H9 (cell line): ENCODE data around the gene RANBP3. TPM values are rescaled to one million over a fixed set of nuclear protein-coding genes. Genes with fewer than 3 reads are reported as not detected.

Experiments
- DNase-seq: peaks from one replicate; pipeline ENCODE4 v3.0.0-alpha.2; 2017
- H2AFZ ChIP-seq: one replicate; pipeline ENCODE4 v1.6.1; 2013; ENCODE audit warnings: mild to moderate bottlenecking, low read length, control low read depth, moderate library complexity
- H2AK5ac ChIP-seq: 2 replicates; pipeline ENCODE4 v1.6.1; 2013; ENCODE audit warnings: low read length, control low read depth, mixed read lengths; ENCODE audit not compliant: insufficient read length
- H2BK120ac ChIP-seq: one replicate; pipeline ENCODE4 v1.6.1; 2013; ENCODE audit warnings: low read depth, mild to moderate bottlenecking, low read length, control low read depth, inconsistent platforms; ENCODE audit not compliant: poor library complexity, severe bottlenecking
- H2BK12ac ChIP-seq: 2 replicates; pipeline ENCODE4 v1.6.1; 2013; ENCODE audit warnings: low read length, control low read depth, mixed read lengths, low read depth; ENCODE audit not compliant: insufficient read length
- H2BK15ac ChIP-seq: 2 replicates; pipeline ENCODE4 v1.6.1; 2013; ENCODE audit warnings: low read depth, low read length, control low read depth
- H2BK20ac ChIP-seq: one replicate; pipeline ENCODE4 v1.6.1; 2013; ENCODE audit warnings: low read depth, mild to moderate bottlenecking, low read length, control low read depth, inconsistent platforms; ENCODE audit not compliant: poor library complexity, severe bottlenecking
- H2BK5ac ChIP-seq: 2 replicates; pipeline ENCODE4 v1.6.1; 2013; ENCODE audit warnings: low read length, control low read depth, mixed read lengths; ENCODE audit not compliant: insufficient read length
- H3K14ac ChIP-seq: 2 replicates; pipeline ENCODE4 v1.6.1; 2013; ENCODE audit warnings: low read length, control low read depth; ENCODE audit not compliant: insufficient read depth
- H3K18ac ChIP-seq: 2 replicates; pipeline ENCODE4 v1.6.1; 2013; ENCODE audit warnings: low read depth, mild to moderate bottlenecking, mixed read lengths, low read length, control low read depth; ENCODE audit not compliant: insufficient read length
- H3K23ac ChIP-seq: 2 replicates; pipeline ENCODE4 v1.6.1; 2013; ENCODE audit warnings: low read length, control low read depth, mixed read lengths, low read depth; ENCODE audit not compliant: insufficient read length
- H3K23me2 ChIP-seq: 2 replicates; pipeline ENCODE4 v1.6.1; 2013; ENCODE audit warnings: low read depth, mild to moderate bottlenecking, mixed read lengths, low read length, control low read depth; ENCODE audit not compliant: insufficient read length, poor library complexity, severe bottlenecking
- H3K27ac ChIP-seq: 2 replicates; pipeline ENCODE4 v1.5.1; 2013; ENCODE audit warnings: low read length, control low read depth, mixed read lengths, low read depth; ENCODE audit not compliant: insufficient read length
- H3K27me3 ChIP-seq: 2 replicates; pipeline ENCODE4 v1.6.1; 2013; ENCODE audit warnings: low read length, control low read depth, inconsistent platforms; ENCODE audit not compliant: insufficient read depth
- H3K4ac ChIP-seq: 2 replicates; pipeline ENCODE4 v1.6.1; 2013; ENCODE audit warnings: low read depth, mild to moderate bottlenecking, control low read depth, inconsistent platforms, low read length, moderate library complexity
- H3K4me1 ChIP-seq: 2 replicates; pipeline ENCODE4 v1.6.1; 2013; ENCODE audit warnings: low read length, control low read depth, inconsistent platforms; ENCODE audit not compliant: insufficient read depth
- H3K4me2 ChIP-seq: 2 replicates; pipeline ENCODE4 v1.6.1; 2013; ENCODE audit warnings: low read length, control low read depth, mixed read lengths; ENCODE audit not compliant: insufficient read length, insufficient read depth
- H3K56ac ChIP-seq: 2 replicates; pipeline ENCODE4 v1.6.1; 2013; ENCODE audit warnings: low read depth, mild to moderate bottlenecking, mixed read lengths, low read length, control low read depth; ENCODE audit not compliant: insufficient read length
- H3K79me1 ChIP-seq: 2 replicates; pipeline ENCODE4 v1.6.1; 2013; ENCODE audit warnings: low read depth, mild to moderate bottlenecking, moderate library complexity, low read length, control low read depth, inconsistent platforms; ENCODE audit not compliant: insufficient read depth, poor library complexity, severe bottlenecking
- H3K79me2 ChIP-seq: 2 replicates; pipeline ENCODE4 v1.6.1; 2013; ENCODE audit warnings: low read length, control low read depth, inconsistent platforms; ENCODE audit not compliant: insufficient read depth
- H3K9ac ChIP-seq: 2 replicates; pipeline ENCODE4 v1.6.1; 2013; ENCODE audit warnings: low read length, control low read depth, mixed read lengths; ENCODE audit not compliant: insufficient read length; ENCODE audit errors: extremely low read depth
- H3K9me3 ChIP-seq: one replicate; pipeline ENCODE4 v1.6.1; 2013; ENCODE audit warnings: low read depth, low read length, inconsistent platforms; ENCODE audit not compliant: control insufficient read depth
- H3T11ph ChIP-seq: one replicate; pipeline ENCODE4 v1.6.1; 2013; ENCODE audit warnings: mild to moderate bottlenecking, low read length, control low read depth, inconsistent platforms
- H4K20me1 ChIP-seq: one replicate; pipeline ENCODE4 v1.6.1; 2013; ENCODE audit not compliant: control insufficient read depth, insufficient read length, insufficient read depth
- H4K5ac ChIP-seq: 2 replicates; pipeline ENCODE4 v1.6.1; 2013; ENCODE audit warnings: low read depth, mild to moderate bottlenecking, mixed read lengths, low read length, control low read depth; ENCODE audit not compliant: insufficient read length
- H4K8ac ChIP-seq: replicated peaks from 2 replicates; pipeline ENCODE4 v1.6.1; 2013; ENCODE audit warnings: low read length, control low read depth, mixed read lengths, low read depth; ENCODE audit not compliant: insufficient read length
- H4K91ac ChIP-seq: 2 replicates; pipeline ENCODE4 v1.6.1; 2013; ENCODE audit warnings: low read depth, mild to moderate bottlenecking, moderate library complexity, mixed read lengths, low read length, control low read depth; ENCODE audit not compliant: insufficient read length
- H3K27ac Mint-ChIP-seq, 3 experiments: 2 replicates in 2 of 3; 3 replicates in 1 of 3; pipeline ENCODE4 v1.8.0; 2020 to 2021; ENCODE audit warnings: mixed read lengths in 3 of 3, mild to moderate bottlenecking in 1 of 3, moderate library complexity in 1 of 3
- H3K27me3 Mint-ChIP-seq: 2 replicates; pipeline ENCODE4 v1.8.0; 2021; ENCODE audit warnings: low read depth, mild to moderate bottlenecking, moderate library complexity, mixed read lengths
- H3K36me3 Mint-ChIP-seq, 3 experiments: 2 replicates in 2 of 3; 3 replicates in 1 of 3; pipeline ENCODE4 v1.8.0; 2020 to 2021; ENCODE audit warnings: low read depth in 3 of 3, mixed read lengths in 3 of 3; ENCODE audit not compliant: insufficient read depth in 1 of 3
- H3K4me1 Mint-ChIP-seq, 2 experiments: 2 replicates each; pipeline ENCODE4 v1.8.0; 2020; ENCODE audit warnings: mixed read lengths in 2 of 2
- H3K4me3 Mint-ChIP-seq, 2 experiments: 2 replicates in 1 of 2; 3 replicates in 1 of 2; pipeline ENCODE4 v1.8.0; 2020 to 2021; ENCODE audit warnings: mild to moderate bottlenecking in 2 of 2, mixed read lengths in 2 of 2, moderate library complexity in 1 of 2
- H3K9me3 Mint-ChIP-seq, 2 experiments: 2 replicates in 1 of 2; 3 replicates in 1 of 2; pipeline ENCODE4 v1.8.0; 2020; ENCODE audit warnings: mild to moderate bottlenecking in 2 of 2, mixed read lengths in 2 of 2, moderate library complexity in 1 of 2
- WGBS: extraction: QIAGEN DNeasy Blood & Tissue Kit; methylation state at CpG from one replicate; pipeline ENCODE4 v1.1.7; 2013; ENCODE audit warnings: missing lambda C conversion rate, low lambda C conversion rate, mixed read lengths; ENCODE audit not compliant: insufficient read length; ENCODE audit errors: extremely low coverage; 5-methylcytosine and 5-hydroxymethylcytosine counted together
- total RNA-seq: library from RNA; stranded (reverse); gene quantifications from 2 replicates; pipeline ENCODE4 v1.2.1, GENCODE V29; 2021
- TF ChIP-seq, protein P1 (sequence below): fragments of 200-600 bp; sonication (generic); conservative IDR thresholded peaks from 3 replicates; pipeline ENCODE4 v1.8.0; 2021; ENCODE audit warnings: antibody characterized with exemption, mild to moderate bottlenecking

RANBP3 gene
- total RNA-seq, 1 experiment from 2014 or later = 86.5 TPM

DNA sequence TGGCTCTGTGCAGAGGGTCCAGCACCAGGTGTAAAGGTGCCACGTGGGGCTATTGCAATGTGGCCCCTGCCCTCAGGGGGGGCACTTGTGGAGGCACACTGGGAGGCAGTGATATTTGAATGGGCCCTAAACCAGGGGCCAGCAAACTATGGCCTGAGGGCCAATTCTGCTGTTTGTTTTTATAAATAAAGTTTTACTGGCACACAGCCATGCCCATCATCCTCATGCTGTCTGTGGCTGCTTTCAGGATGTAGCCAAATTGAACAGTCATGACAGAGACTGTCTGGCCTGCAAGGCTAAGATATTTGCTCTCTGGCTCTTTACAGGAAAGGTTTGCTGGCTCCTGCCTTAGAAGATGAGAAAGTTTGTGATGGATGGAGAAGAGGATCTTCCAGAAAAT, 33.9 kb upstream of the RANBP3 start:
- no peak overlapping the region; the same call in 1 of the 2 replicates for H3K14ac ChIP-seq
- H3K79me2 ChIP-seq = no peaks in the 10 kb centered on the region
- no peak overlapping the region for H2BK12ac ChIP-seq
- H2BK15ac ChIP-seq = no peak overlapping the region
- H2AK5ac ChIP-seq = no peak overlapping the region
- 0 out of 4 replicates have a peak, but pooled peaks cover 0 to 4% of the 10 kb centered on the region in 2 experiments for H3K4me1 Mint-ChIP-seq
- H3K27me3 Mint-ChIP-seq = peaks cover 24% of the 10 kb centered on the region
- TF ChIP-seq, protein P1, sequence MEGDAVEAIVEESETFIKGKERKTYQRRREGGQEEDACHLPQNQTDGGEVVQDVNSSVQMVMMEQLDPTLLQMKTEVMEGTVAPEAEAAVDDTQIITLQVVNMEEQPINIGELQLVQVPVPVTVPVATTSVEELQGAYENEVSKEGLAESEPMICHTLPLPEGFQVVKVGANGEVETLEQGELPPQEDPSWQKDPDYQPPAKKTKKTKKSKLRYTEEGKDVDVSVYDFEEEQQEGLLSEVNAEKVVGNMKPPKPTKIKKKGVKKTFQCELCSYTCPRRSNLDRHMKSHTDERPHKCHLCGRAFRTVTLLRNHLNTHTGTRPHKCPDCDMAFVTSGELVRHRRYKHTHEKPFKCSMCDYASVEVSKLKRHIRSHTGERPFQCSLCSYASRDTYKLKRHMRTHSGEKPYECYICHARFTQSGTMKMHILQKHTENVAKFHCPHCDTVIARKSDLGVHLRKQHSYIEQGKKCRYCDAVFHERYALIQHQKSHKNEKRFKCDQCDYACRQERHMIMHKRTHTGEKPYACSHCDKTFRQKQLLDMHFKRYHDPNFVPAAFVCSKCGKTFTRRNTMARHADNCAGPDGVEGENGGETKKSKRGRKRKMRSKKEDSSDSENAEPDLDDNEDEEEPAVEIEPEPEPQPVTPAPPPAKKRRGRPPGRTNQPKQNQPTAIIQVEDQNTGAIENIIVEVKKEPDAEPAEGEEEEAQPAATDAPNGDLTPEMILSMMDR = no peak
- H4K20me1 ChIP-seq = no peaks in the 10 kb centered on the region
- H3K9me3 ChIP-seq = no peaks in the 10 kb centered on the region
- H3K4me1 ChIP-seq = no peaks in the 10 kb centered on the region
- no peak overlapping the region for H4K5ac ChIP-seq
- H3T11ph ChIP-seq = no peak overlapping the region
- H3K56ac ChIP-seq = no peak overlapping the region
- no peaks in the 10 kb centered on the region for H3K79me1 ChIP-seq
- no CpG with 5 or more reads among the region's 1 CpG for WGBS
- H4K8ac ChIP-seq = no peak overlapping the region
- H3K9ac ChIP-seq = no peak overlapping the region
- H3K23ac ChIP-seq = no peak overlapping the region
- H3K36me3 Mint-ChIP-seq = no peaks in the 10 kb centered on the region; a peak in 2 of 7 replicates
- no peak overlapping the region for H4K91ac ChIP-seq
- H3K27ac Mint-ChIP-seq = no peak overlapping the region
- H3K9me3 Mint-ChIP-seq = no peaks in the 10 kb centered on the region
- H3K27me3 ChIP-seq = no peaks in the 10 kb centered on the region
- H3K4ac ChIP-seq = no peak overlapping the region
- no peak overlapping the region for H2BK20ac ChIP-seq
- no peak overlapping the region for H3K27ac ChIP-seq
- no peaks in the 10 kb centered on the region for H3K23me2 ChIP-seq
- no peak overlapping the region for H3K4me2 ChIP-seq
- no peak overlapping the region for H2BK120ac ChIP-seq
- no peak overlapping the region; a peak in 1 of 5 replicates for H3K4me3 Mint-ChIP-seq
- no peak overlapping the region for H3K18ac ChIP-seq
- H2BK5ac ChIP-seq = no peak overlapping the region
- no peak for DNase-seq
- H2AFZ ChIP-seq = no peak overlapping the region
